NCI-H345 treated with DMSO at 0.1 percent for 48 hours (cell line): ENCODE measurements around the gene USP7.
"Not testable (repeated sequence)": the region's sequence is repeated elsewhere in the genome, so short reads cannot be mapped to it uniquely, and the experiment has no call there.

Experiments
- DNase-seq: peaks from one replicate; lab custom pipeline; 2025; ENCODE audit not compliant: unreplicated experiment; lab: John Stamatoyannopoulos, UW

USP7 gene

DNA sequence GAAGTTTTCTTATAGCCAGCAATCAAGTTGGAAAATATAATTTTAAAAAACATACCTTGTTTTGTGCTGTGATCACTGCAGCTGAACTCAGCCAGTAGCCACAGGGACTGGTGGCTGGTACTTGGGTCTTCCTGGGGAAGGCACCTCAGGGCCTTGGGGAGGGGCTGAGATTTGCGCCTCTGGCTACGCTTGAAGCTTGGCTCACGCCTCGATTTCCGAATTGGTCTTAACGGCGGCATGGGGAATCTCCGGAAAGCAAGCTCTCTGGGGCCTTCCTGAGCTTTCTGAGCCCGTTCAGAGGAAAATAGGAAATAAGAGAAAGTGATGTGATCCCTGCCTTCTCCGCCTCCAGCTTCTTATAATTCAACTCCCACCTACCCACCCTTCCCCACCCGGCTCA, 11.3 kb upstream of the USP7 start:
- no peak for DNase-seq

DNA sequence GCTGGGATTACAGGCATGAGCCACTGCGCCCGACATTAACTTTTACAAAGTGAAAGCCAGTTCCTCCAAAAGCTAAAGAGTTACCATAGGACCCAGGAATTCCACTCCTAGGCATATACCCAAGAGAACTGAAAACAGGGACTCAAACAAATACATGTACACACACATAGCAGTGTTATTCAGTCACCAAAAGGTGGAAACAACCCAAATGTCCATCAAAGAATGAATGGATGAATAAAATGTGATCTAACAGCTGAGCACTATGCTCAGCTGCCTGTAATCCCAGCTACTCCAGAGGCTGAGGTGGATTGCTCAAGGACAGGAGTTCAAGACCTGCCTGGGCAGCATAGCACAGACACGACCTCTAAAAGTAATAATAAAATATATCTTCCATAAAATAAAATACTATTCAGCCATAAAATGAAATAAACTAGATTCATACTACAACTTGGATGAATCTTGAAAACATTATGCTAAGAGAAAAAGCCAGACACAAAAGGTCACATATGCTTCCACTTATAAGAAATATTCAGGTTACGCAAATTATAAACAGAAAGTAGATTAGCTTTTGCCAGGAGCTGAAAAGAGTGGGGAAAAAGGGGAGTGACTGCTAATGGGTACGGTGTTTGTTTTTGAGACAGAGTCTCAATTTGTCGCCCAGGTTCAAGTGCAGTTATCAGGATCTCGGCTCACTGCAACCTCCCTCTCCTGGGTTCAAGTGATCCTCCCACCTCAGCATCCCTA, 9.3 kb upstream of the USP7 start:
- DNase-seq = no peak

DNA sequence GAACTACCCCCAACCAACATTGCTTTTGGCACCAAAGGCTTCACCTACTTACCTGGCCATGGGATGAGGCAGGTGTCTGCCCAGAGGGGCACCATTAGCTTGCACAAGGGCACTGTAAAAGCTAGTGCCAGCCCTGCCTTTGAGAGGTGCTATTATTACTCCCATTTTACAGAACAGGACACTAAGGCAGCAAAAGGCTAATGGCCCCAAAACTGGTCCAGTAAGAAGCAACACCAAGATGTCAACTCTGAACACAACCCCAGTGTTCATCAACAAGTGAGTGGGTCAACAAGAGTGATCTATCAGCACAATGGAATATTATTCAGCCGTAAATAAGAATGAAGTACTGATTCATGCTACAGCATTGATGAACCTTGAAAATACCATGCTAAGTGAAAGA, 7.7 kb upstream of the USP7 start:
- DNase-seq = no peak

DNA sequence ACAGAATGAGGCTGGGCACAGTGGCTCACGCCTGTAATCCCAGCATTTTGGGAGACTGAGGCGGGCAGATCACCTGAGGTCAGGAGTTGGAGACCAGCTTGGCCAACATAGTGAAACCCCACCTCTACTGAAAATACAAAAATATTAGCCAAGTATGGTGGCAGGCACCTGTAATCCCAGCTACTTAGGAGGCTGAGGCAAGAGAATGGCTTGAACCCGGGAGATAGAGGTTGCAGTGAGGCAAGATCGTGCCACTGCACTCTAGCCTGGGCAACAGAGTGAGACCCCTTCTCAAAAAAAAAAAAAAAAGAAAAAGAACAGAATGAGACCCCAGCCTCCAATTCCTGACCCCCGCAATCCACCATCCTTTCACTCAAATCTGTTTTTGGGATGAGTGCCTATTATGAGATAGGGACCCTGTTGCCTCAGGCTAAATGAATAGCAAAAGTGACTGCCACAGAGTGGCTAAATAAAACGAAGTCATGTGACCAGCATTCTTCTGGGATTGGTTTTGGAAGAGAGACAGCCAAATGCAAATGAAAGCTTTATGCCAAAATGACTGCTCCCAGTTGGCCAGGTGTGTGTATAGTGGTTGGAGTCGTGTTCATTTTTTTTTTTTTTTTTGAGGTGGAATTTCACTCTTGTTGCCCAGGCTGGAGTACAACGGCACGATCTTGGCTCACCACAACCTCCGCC, 5.6 kb upstream of the USP7 start:
- DNase-seq = not testable (repeated sequence)

DNA sequence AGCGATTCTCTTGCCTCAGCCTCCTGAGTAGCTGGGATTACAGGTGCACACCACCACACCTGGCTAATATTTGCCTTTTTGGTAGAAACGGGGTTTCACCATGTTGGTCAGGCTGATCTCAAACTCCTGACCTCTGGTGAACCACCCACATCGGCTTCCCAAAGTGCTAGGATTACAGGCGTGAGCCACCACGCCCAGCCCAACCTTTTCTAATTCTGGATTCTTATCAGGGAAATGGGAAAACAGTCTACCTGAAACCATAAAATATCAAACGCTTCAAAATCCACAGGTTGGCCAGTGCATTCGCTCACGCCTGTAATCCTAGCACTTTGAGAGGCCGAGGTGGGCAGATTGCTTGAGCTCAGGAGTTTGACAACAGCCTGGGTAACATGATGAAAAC, 4.3 kb upstream of the USP7 start:
- DNase-seq = not testable (repeated sequence)

DNA sequence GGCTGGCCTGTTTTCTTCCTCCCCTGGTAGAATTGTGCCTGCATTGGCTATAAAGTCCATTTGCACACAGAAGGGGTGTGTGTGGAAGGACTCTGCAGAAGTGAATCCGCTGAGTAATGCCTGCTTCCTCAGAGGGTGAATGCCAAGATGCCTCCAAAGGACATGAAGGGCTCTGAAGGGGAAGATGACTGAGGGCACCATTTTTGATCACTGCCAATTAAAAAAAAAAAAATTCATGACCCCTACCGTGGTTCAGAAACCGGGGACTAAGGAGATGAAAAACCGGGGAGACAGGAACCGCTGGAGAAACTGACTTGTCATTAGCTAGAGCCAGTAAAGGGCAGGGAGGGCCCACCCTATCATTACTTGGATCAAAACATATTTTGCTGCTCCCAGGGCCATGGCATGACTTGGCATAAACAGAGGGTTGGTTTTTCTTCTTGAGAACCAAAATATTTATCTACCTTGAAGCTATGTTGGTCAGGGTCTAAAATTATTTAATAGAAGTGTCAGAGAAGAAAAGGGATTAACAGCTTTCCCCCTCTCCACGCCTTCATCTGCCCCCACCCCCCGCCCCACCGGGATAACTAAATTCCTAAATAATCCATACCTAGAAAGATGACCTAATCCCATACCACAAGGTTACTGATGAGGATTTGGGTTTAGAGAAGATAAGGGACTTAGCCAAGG, 3.6 kb upstream of the USP7 start:
- DNase-seq = no peak

DNA sequence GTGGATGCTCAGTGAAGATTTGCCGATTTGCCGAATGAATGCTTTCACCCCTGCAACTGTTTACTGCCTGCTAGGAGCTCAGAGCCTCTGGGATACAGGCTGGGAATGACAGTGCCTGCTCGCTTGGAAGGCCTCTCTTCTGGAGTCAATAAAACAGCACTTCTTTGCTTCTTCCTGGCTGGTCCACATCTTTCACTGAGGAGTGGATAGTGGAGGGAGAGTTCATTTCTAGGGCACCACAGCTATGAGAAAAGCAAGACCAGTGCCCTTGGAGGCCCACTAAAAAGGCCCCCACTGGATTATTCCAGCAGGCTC, 3.1 kb upstream of the USP7 start:
- DNase-seq = no peak

DNA sequence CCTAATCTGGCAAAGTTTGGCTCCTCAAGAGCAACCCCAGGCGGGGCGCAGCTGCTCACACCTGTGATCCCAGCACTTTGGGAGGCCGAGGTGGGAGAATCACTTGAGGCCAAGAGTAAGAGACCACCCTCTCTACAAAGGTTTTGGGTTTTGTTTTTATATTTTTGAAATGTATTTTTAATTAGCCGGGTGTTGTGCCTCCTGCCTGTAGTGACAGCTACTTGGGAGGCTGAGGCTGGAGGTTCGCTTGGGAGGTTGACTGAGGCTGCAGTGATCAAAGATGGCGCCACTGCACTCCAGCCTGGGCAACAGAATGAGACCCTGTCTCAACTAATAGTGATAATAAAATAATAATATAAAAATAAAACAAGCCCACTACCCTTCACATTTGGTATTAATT, 756 bp upstream of the USP7 start:
- no peak for DNase-seq

DNA sequence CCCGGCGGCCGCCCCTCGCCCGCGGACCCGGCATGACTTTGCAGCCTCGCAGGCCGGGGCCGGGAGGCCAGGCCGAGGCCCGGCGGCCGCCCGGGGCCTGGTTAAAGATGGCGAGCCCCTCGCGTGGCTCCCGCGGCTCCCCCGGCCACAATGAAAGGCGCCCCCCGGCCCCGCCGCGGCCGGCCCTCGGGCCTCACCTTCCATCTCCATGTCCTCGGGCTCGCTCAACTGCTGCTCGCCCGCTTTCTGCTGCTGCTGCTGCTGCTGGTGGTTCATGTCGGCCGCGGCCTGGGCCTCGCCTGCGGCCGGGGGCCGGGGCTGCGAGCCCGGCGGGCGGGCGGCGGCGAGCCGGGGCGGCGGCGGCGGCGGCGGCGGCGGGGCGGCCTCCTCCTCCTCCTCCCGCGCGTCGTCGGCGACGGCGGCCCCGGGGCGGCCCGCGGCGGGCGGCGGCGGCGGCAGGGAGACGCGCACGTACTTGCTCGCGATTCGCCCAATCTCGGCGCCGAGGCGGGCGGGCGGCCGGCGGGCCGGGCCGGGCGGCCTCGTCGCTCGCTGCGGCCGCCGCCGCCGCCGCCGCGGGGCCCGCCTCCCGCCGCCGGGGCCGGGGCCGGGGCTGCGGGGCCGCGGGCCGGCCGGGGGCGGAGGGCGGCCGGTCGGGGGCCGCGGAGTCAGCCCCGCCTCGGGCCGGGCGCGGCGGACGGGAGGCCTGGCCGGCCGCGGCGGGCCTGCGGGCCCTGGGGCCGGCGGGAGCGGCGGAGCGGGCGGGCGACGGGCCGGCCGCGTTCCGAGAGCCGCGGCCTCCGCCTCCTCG, 491 bp downstream of the USP7 start:
- no peak for DNase-seq

DNA sequence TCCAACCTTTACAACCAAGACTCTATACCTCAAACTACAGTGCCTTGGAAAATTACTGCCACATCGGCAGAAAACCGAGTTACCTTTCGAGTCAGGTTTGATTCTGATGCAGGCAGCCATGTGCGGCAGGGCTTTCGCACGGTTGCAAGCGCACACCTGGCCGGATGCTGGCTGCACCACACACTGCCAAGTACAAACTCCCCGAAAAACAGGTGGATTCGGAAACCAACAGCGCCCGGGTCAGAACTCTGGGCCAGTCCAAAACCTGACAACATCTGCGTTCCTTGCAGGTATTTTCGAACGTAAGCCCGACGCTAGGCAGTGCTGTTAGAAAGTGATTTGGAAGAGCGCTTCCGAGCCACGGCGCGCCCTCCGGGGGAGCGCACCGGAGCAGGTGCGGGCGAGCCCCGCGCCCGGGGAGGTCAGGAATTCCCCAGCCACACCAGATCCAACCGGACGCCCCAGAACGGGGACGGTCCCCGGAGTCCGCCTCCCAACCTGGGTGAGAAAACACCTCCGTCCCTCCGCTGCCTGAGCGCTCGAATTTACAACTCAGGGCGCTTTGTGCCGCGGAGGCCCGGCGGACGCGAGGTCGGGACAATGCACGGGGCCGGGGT, 1.2 kb downstream of the USP7 start:
- peak; percentile 40 for DNase-seq

DNA sequence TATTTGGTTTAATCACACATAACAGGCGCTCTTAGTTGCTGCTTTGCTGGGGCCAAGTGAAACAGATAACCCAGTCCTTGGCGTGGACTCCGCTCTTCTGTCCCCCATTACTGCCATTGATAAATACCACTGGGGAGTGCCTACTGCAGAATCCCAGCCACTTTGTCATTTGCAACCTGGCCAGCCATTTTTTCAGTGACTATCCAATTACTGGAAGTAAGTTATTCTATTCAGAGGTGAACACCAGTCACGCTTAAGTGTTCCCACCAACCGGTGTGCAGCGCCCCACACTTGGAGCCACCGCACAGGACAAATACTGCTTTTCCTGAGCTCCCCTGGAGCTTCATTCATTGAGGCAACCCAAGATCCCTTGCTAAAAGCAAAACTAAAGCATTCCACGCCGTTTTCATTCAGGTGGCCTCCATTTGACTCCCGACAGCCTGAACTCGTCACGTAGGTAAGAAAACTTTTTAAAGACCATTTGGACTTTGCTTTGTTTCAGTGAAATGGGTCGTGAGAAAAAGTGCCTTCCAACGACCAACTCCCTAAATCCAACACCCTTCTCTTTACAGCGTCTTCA, 1.8 kb downstream of the USP7 start:
- no peak for DNase-seq

DNA sequence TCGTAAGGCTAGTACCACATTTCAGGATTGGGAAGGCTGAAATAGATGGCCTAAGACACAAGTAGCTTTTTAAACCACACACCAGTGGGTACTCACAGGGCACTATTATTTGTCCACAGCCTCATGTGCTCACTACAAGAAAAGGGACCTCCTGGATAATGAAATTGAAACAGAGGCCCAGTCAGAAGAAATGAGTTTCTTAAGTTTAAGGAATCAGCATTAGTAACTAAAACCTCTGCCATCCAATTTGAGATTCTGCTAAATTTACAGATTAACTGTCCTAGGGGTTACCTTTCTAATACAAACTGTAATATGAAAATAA, 3.0 kb downstream of the USP7 start:
- DNase-seq = no peak

DNA sequence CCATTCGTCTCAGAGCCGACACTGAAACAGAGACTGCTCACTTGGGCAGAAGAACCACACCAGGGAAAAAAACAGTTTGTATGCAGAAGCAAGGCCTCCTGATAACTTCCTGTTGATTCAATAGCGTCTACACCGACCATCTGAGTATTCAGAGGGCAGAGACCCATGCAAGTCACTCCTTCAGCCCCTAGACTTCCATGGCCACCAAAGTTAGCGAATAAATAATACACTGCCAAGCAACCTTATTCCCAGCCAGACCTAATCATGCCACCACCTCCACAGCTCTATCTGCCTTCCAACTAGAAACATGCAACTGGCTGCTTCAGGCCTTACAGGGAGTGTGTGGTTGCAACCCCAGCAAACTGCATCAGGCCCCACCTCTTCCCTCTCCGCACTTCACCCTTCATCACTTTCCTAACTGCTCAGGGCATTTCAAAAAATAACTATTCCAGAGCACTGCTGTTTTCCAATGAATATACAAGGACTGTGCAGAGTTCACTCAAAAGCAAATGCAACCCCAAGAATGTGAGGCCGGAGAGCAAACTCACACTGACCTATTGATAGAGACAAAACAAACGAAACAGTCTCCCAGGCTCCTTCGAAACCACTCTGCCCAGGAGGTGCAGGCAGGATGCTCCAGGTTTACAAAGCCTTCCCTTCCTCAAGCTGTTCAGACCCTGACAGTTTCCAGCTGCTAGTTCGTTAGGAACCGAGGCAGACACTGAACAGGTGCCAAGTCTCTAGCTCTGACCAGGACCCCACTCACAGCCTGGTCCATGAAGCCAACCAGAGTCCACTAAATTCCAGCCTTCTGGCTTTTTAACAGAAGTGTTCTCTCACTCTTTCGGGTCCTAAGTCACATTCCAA, 3.6 kb downstream of the USP7 start:
- no peak for DNase-seq

DNA sequence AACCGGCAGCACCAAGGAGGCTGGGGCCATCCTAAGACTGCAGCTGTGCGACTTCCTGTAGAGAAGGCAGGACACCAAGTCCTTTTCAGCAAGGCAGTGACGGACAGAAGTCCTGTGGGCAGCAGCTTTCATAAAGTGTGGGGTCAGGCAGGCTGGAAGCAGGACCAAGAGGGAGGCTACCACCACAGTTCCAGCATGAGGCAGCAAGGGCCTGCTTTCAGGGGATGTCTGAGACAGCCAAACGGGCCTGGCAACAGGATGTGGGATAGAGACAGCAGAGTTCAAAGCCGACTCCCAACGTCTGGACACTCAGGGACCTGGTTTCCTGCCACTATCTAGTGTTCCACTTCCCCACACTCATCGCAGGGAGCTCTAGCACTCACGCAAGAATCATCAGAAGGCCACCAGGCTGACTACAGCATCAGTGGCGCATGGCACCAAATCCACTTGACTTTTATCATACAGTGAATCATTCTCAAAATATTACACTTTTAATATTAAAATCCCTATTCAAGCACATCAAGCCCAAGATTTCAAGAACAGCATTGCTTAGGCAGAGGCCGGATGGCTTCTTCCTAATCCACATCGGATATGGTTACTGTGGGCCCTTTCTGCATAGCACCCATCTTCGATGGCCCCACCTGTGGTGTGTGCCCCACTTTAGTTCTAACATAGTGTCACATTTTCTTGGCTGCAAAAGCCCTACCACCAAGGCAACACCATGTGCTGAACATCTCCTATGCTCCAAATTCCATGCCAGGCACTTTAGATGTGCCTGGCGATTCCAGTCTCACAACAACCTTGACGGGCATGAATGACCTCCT, 5.2 kb downstream of the USP7 start:
- no peak for DNase-seq

DNA sequence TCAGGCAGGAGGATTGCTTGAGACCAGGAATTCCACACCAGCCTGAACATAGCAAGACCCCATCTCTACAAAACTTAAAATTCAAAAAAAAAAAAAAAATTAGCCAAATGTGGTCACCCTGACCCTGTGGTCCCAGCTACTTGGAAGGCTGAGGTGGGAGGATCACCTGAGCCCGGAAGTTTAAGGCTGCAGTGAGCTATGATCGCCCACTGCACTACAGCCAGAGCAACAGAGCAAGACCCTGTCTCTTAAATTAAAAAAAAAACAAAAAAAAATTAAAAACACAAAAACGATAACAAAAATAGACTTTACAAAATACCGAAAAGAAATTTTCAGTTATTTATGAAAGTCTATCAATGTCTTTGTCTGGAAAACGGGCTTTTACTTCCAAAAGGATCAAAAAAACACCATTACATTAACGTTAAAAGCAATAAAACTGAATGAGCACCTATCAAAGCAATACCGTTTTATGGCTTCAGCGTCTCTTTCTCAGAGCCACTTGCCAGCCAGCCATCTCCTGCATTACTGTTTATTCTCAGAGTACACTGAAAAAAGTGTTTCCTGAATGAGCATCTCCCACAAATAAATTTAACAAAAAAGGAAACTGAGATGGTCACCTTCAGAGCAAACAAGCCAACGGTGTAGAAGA, 6.1 kb downstream of the USP7 start:
- no peak for DNase-seq

DNA sequence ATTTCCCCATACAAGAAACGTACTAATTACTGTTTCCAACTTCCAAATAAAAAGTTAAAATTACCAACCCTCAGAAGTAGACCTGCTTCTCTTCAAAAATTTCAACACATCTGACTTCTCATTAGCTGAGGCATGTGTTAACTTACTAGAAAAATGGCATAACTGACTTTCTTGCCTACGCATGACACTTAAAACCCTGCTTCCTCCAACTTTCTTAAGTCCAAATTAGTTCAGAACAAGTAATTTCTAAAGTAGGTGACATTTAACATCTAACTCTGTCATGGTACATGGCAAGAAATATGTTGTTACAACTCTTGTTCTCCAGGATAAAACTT, 6.7 kb downstream of the USP7 start:
- DNase-seq = no peak

DNA sequence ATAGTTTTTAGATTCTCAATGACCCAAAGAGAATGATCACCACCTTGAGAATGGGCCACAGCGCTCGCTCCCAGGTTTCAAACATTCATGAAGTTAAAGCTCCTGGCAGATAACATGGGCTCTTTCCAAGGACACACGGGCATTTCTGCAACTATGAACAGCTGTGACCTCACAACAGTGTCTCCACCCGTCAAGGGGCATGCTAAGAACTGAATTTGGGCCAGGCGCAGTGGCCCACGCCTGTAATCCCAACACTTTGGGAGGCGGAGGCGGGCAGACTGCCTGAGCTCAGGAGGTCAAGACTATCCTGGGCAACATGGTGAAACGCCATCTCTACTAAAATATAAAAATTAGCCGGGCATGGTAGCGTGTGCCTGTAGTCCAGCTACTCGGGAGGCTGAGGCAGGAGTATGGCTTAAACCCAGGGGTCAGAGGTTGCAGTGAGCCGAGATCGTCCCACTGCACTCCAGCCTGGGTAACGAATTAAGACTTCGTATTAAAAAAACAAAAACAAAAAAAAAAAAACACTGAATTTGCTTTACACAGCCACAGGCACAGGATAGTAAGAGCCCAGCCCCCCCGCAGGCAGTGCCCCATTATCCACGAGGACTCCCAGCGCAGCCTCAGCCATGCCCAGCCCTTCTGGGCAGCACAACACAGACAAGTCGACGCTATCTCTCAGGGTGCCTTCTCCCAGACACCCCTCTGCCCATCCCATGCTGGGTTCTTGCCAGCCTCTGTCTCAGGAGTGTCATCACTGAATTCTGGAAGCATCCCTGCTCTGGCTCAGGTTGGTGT, 7.2 kb downstream of the USP7 start:
- no peak for DNase-seq

DNA sequence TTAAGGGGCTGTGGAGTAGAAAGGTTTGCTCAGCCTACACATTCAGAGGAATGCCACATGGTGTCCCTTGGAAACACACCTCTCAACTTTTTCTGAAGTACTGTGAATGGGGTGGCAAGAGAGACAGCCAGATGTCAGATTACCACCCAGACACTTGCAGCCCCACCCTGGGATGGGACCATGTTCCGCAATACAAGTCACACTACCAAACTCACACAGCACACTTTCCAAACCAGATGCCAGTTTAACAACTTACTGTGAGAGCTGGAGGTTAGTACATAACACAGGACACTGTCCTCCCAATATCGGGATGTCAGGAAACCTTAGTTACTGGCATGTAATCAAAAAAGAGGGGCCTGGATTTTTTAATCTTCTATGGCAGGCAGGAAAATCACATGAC, 7.9 kb downstream of the USP7 start:
- no peak for DNase-seq
